ENCODE measurements around the gene SIPA1L3.

Gene SIPA1L3

DNA sequence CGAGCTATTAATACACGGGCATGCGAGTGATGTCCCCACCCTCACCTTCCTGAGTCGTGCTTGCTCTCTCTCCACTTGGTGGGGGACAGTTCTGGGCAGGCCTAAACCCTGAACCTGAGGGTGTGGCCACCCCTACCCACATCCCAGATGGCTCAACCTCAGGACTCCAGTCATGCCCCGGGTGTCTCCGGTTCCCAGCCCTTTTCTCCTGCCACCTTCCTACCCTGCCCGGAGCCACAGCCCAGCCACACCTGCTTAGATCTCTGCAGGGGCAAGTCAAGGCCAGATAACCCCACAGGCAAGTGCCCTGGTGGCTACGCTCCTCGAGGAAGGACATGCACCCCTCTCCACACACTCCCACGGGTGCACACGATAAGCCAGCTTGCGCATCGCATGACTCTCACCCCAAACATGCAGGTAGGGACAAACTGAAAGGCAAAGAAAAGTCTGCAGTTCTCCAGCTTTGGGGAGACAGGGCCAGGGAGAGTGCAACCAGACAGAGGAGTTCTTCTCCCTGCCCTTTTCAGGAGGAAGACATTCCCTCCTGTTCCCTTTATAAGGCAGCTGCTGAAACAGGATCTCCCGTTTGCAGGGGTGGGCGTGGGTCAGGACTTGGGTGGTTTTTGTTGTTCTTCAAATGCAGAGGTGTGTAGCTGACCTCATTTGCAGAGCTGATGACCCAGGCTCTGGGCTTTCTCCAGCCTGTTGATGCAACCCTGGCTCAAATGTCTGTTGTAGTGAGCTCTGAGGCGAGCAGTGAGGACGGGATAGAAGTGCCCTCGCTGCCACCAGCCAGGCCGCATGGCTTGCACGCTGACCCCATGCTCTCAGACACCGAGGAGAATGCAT is 228.4 kb downstream of the SIPA1L3 start:
- Histone ChIP-seq H3K4me1 (ENCODE audit: control insufficient read depth in 1 of 2, insufficient read depth in 1 of 2, low read depth in 1 of 2, low read length in 1 of 2) (no peaks in the 10 kb centered on the region), H3K27ac (no peak overlapping the region), H3K9me3 (no peaks in the 10 kb centered on the region), H3K36me3 (peaks cover 21% of the 10 kb centered on the region), H3K4me3 (ENCODE audit: low read depth in 1 of 2, low read length in 1 of 2) (no peak overlapping the region), H3K27me3 (no peaks in the 10 kb centered on the region)
- no peak for TF ChIP-seq CTCF (IDR thresholded peaks at IDR 0.05)

GRCh38 chr19:38139122-38139521 is 232.1 kb downstream of the SIPA1L3 start:
- no peak overlapping the region for H3K4me3 ChIP-seq (ENCODE audit: low read depth in 1 of 2, low read length in 1 of 2)
- H3K27ac ChIP-seq = no peak overlapping the region
- H3K27me3 ChIP-seq = no peaks in the 10 kb centered on the region
- peaks cover 29% of the 10 kb centered on the region for H3K36me3 ChIP-seq
- TF ChIP-seq CTCF (IDR thresholded peaks at IDR 0.05) = no peak
- no peaks in the 10 kb centered on the region for H3K9me3 ChIP-seq
- no peaks in the 10 kb centered on the region for H3K4me1 ChIP-seq (ENCODE audit: control insufficient read depth in 1 of 2, insufficient read depth in 1 of 2, low read depth in 1 of 2, low read length in 1 of 2)

GRCh38 chr19:38141108-38141507 is 234.1 kb downstream of the SIPA1L3 start:
- no peaks in the 10 kb centered on the region for H3K27me3 ChIP-seq
- H3K9me3 ChIP-seq = no peaks in the 10 kb centered on the region
- H3K4me3 ChIP-seq (ENCODE audit: low read depth in 1 of 2, low read length in 1 of 2) = no peak overlapping the region
- H3K4me1 ChIP-seq (ENCODE audit: control insufficient read depth in 1 of 2, insufficient read depth in 1 of 2, low read depth in 1 of 2, low read length in 1 of 2) = no peaks in the 10 kb centered on the region
- peaks cover 23% of the 10 kb centered on the region for H3K36me3 ChIP-seq
- TF ChIP-seq CTCF (IDR thresholded peaks at IDR 0.05) = no peak
- H3K27ac ChIP-seq = no peak overlapping the region

GRCh38 chr19:38142176-38143035 is 235.4 kb downstream of the SIPA1L3 start:
- H3K4me1 ChIP-seq (ENCODE audit: control insufficient read depth in 1 of 2, insufficient read depth in 1 of 2, low read depth in 1 of 2, low read length in 1 of 2) = no peaks in the 10 kb centered on the region
- H3K4me3 ChIP-seq (ENCODE audit: low read depth in 1 of 2, low read length in 1 of 2) = no peak overlapping the region
- H3K9me3 ChIP-seq = no peaks in the 10 kb centered on the region
- H3K27ac ChIP-seq = no peak overlapping the region
- H3K36me3 ChIP-seq = peaks cover 24% of the 10 kb centered on the region
- no peaks in the 10 kb centered on the region for H3K27me3 ChIP-seq
- no peak for TF ChIP-seq CTCF (IDR thresholded peaks at IDR 0.05)

DNA sequence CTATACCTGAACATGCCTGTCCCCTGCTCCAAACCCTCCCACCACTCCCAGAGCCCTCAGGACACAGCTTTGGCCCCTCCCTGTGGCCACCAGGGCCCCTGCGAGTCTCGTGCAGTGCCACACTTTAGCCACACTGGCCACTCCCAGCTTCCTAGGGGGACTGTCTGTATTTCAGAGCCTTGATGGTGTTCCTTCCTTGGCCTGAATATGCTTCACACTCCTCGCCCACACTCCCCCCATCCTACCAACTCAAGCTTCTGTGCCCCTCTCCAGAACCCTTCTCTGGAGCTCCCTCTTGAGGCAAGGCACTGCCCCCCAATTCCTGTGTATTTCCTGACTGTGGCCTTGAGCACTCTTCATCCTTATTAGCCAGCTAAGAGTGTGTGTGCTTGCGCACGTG is 236.8 kb downstream of the SIPA1L3 start:
- H3K36me3 ChIP-seq = peaks cover 29% of the 10 kb centered on the region
- H3K27ac ChIP-seq = no peak overlapping the region
- no peaks in the 10 kb centered on the region for H3K4me1 ChIP-seq (ENCODE audit: control insufficient read depth in 1 of 2, insufficient read depth in 1 of 2, low read depth in 1 of 2, low read length in 1 of 2)
- no peaks in the 10 kb centered on the region for H3K9me3 ChIP-seq
- H3K27me3 ChIP-seq = no peaks in the 10 kb centered on the region
- H3K4me3 ChIP-seq (ENCODE audit: low read depth in 1 of 2, low read length in 1 of 2) = no peak overlapping the region
- TF ChIP-seq CTCF (IDR thresholded peaks at IDR 0.05) = no peak
